ENCODE data around the gene GINS2.

The GINS2 gene

DNA sequence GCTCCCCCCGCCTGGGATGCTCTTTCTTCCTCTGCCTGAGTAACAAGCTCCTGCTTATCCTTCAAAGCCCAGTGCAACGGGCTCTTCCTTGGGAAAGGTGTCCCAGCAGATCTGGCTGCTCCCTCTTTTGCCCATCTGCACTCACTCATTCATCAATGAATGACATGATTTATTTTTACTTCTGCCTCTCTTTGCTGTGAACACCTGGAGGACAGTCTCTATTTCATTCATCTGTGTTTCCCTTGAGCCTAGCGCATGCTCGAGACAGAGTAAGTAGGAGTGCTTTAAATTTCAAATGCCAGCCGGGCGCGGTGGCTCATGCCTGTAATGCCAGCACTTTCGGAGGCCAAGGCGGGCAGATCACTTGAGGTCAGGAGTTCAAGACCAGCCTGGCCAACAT is 22.0 kb upstream of the GINS2 start:
- H3K4me2 ChIP-seq (ENCODE audit: low read depth, low read length, poor library complexity, severe bottlenecking), result no peak overlapping the region
- no peak overlapping the region for H2AFZ ChIP-seq (ENCODE audit: low read length)
- no peaks in the 10 kb centered on the region for H3K79me2 ChIP-seq (ENCODE audit: insufficient read depth, low read length)
- no peak overlapping the region for H3K9ac ChIP-seq (ENCODE audit: low read depth, low read length, poor library complexity, severe bottlenecking)
- H3K9me2 ChIP-seq (replicated peaks; ENCODE audit: low read depth, low read length), result no peaks in the 10 kb centered on the region
- H3K27me3 ChIP-seq (ENCODE audit: insufficient read depth, low read length, poor library complexity, severe bottlenecking), result no peaks in the 10 kb centered on the region
- H3F3A ChIP-seq (ENCODE audit: low read depth), result no peaks in the 10 kb centered on the region
- H3K4me3 ChIP-seq (ENCODE audit: low read length, poor library complexity, severe bottlenecking), result no peak overlapping the region
- no peaks in the 10 kb centered on the region for H3K36me3 ChIP-seq (ENCODE audit: insufficient read depth, low read length)
- H3K4me1 ChIP-seq (ENCODE audit: insufficient read depth, low read length, poor library complexity, severe bottlenecking), result peaks cover 7% of the 10 kb centered on the region
- H3K9me3 ChIP-seq (ENCODE audit: insufficient read depth, low read depth, low read length), result no peaks in the 10 kb centered on the region
- TF ChIP-seq CTCF (conservative IDR thresholded peaks at IDR 0.05; ENCODE audit: low read length), result no peak
- no peak for TF ChIP-seq EZH2phosphoT487 (IDR thresholded peaks at IDR 0.05; ENCODE audit: borderline replicate concordance)
- no peaks in the 10 kb centered on the region for H4K20me1 ChIP-seq (ENCODE audit: insufficient read depth, low read length, poor library complexity, severe bottlenecking)

GRCh38 chr16:85709766-85710585 is 21.2 kb upstream of the GINS2 start:
- no peaks in the 10 kb centered on the region for H3K9me3 ChIP-seq (ENCODE audit: insufficient read depth, low read depth, low read length)
- H3F3A ChIP-seq (ENCODE audit: low read depth), result no peaks in the 10 kb centered on the region
- TF ChIP-seq EZH2phosphoT487 (IDR thresholded peaks at IDR 0.05; ENCODE audit: borderline replicate concordance), result no peak
- TF ChIP-seq CTCF (conservative IDR thresholded peaks at IDR 0.05; ENCODE audit: low read length), result no peak
- no peaks in the 10 kb centered on the region for H3K9me2 ChIP-seq (replicated peaks; ENCODE audit: low read depth, low read length)
- H2AFZ ChIP-seq (ENCODE audit: low read length), result no peak overlapping the region
- no peaks in the 10 kb centered on the region for H3K4me1 ChIP-seq (ENCODE audit: insufficient read depth, low read length, poor library complexity, severe bottlenecking)
- no peaks in the 10 kb centered on the region for H3K36me3 ChIP-seq (ENCODE audit: insufficient read depth, low read length)
- no peak overlapping the region for H3K4me3 ChIP-seq (ENCODE audit: low read length, poor library complexity, severe bottlenecking)
- H3K79me2 ChIP-seq (ENCODE audit: insufficient read depth, low read length), result no peaks in the 10 kb centered on the region
- H4K20me1 ChIP-seq (ENCODE audit: insufficient read depth, low read length, poor library complexity, severe bottlenecking), result no peaks in the 10 kb centered on the region
- H3K9ac ChIP-seq (ENCODE audit: low read depth, low read length, poor library complexity, severe bottlenecking), result no peak overlapping the region
- H3K27me3 ChIP-seq (ENCODE audit: insufficient read depth, low read length, poor library complexity, severe bottlenecking), result no peaks in the 10 kb centered on the region
- H3K4me2 ChIP-seq (ENCODE audit: low read depth, low read length, poor library complexity, severe bottlenecking), result no peak overlapping the region

DNA sequence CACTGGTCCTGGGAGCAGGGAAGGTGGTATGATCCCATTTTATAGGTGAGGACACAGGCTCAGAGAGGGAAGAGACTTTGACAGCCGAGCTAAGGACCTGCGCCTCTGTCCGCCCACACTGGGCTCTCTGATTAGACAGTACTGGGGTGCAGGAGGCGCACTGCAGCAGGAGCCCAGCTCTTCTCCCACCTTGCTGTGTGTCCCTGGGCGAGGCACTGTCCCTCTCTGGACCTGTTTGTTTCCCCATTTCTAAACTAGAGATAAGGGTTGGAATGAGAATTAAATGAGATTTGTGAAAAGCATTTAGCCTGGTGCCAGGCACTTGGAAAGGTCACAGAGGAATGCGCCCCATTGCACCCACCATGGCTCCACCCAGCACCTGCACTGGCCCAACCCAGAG is 19.6 kb upstream of the GINS2 start:
- H3K27me3 ChIP-seq (ENCODE audit: insufficient read depth, low read length, poor library complexity, severe bottlenecking), result no peaks in the 10 kb centered on the region
- no peaks in the 10 kb centered on the region for H3K4me1 ChIP-seq (ENCODE audit: insufficient read depth, low read length, poor library complexity, severe bottlenecking)
- no peaks in the 10 kb centered on the region for H3K79me2 ChIP-seq (ENCODE audit: insufficient read depth, low read length)
- no peak overlapping the region for H3K4me2 ChIP-seq (ENCODE audit: low read depth, low read length, poor library complexity, severe bottlenecking)
- H3F3A ChIP-seq (ENCODE audit: low read depth), result no peaks in the 10 kb centered on the region
- TF ChIP-seq CTCF (conservative IDR thresholded peaks at IDR 0.05; ENCODE audit: low read length), result no peak
- TF ChIP-seq EZH2phosphoT487 (IDR thresholded peaks at IDR 0.05; ENCODE audit: borderline replicate concordance), result no peak
- H4K20me1 ChIP-seq (ENCODE audit: insufficient read depth, low read length, poor library complexity, severe bottlenecking), result no peaks in the 10 kb centered on the region
- no peak overlapping the region for H2AFZ ChIP-seq (ENCODE audit: low read length)
- H3K9me2 ChIP-seq (replicated peaks; ENCODE audit: low read depth, low read length), result no peaks in the 10 kb centered on the region
- H3K4me3 ChIP-seq (ENCODE audit: low read length, poor library complexity, severe bottlenecking), result no peak overlapping the region
- H3K9ac ChIP-seq (ENCODE audit: low read depth, low read length, poor library complexity, severe bottlenecking), result no peak overlapping the region
- no peaks in the 10 kb centered on the region for H3K9me3 ChIP-seq (ENCODE audit: insufficient read depth, low read depth, low read length)
- H3K36me3 ChIP-seq (ENCODE audit: insufficient read depth, low read length), result no peaks in the 10 kb centered on the region
